DLD1 (cell line): ENCODE data around the gene CDK2AP2.
"Not testable (repeated sequence)": the region's sequence is repeated elsewhere in the genome, so short reads cannot be mapped to it uniquely, and the experiment has no call there.

Experiments used
- in situ Hi-C: cut with HindIII; loops from 2 replicates; pipeline ENCODE4 v1.10.0; 2017; ENCODE audit warnings: low sequenced_read_pairs

CDK2AP2 gene

GRCh38 chr11:67491276-67492068, 16.5 kb downstream of the CDK2AP2 start:
- in situ Hi-C loops: no loop called here

- in situ Hi-C loops: no loop called here
These were observed 17.3 kb downstream of the CDK2AP2 start for GRCh38 chr11:67490727-67491065.

DNA sequence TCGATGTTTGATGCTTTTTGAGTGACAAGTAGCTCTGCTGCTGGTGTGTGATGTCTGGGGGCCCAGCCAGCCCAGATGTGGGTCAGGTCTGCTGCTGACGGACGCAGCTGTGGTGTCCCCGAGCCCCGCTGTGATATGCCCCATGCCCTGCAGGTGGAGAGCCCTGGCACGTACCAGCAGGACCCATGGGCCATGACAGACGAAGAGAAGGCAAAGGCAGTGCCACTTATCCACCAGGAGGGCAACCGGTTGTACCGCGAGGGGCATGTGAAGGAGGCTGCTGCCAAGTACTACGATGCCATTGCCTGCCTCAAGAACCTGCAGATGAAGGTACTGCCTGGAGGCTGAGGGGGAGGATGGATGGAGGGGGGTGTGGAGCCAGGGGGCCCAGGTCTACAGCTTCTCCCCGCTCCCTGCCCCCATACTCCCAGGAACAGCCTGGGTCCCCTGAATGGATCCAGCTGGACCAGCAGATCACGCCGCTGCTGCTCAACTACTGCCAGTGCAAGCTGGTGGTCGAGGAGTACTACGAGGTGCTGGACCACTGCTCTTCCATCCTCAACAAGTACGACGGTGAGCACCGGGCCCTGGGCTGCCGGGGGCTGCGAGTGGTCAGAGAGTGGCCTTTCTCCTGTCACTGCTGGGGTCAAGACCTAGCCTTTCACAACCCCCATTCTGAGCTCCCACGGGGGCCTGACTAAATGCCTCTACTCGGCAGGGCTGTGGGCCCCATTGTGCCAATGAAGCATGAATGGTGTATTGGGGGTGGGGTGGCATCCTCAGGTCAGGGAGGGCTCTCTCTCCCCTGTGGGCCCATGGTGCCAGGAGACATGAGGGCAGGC, 17.9 kb downstream of the CDK2AP2 start:
- in situ Hi-C loops: no loop called here

GRCh38 chr11:67489203-67489884, 18.6 kb downstream of the CDK2AP2 start:
- in situ Hi-C loops: no loop called here

- in situ Hi-C loops: no loop called here
These were observed 21.3 kb downstream of the CDK2AP2 start for GRCh38 chr11:67486481-67487195.

GRCh38 chr11:67485873-67486361, 22.0 kb downstream of the CDK2AP2 start:
- in situ Hi-C loops: not testable (repeated sequence)

DNA sequence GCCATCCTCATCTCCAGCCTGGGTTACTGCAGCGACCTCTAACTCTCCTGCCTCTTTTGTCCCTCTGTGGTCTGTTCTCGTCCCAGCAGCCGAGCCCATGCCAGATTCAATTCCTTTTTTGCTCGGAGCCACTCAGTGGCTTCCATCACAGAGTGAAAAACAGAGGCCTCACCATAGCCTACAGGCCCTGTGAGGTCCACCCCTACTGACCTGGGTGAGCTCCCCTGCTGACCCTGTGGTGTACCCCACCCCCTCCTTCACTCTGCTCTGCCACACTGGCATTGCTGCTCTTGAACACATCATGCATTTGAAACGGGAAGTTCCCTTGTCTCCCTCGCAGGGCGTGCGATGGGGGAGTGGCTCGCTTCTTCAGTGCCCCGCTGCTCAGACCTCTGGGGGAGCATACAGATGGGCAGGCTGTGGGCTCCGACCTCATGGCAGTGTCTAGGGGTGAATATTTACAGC, 23.1 kb downstream of the CDK2AP2 start:
- in situ Hi-C loops: no loop called here

GRCh38 chr11:67483831-67484665, 23.9 kb downstream of the CDK2AP2 start:
- in situ Hi-C loops: no loop called here

DNA sequence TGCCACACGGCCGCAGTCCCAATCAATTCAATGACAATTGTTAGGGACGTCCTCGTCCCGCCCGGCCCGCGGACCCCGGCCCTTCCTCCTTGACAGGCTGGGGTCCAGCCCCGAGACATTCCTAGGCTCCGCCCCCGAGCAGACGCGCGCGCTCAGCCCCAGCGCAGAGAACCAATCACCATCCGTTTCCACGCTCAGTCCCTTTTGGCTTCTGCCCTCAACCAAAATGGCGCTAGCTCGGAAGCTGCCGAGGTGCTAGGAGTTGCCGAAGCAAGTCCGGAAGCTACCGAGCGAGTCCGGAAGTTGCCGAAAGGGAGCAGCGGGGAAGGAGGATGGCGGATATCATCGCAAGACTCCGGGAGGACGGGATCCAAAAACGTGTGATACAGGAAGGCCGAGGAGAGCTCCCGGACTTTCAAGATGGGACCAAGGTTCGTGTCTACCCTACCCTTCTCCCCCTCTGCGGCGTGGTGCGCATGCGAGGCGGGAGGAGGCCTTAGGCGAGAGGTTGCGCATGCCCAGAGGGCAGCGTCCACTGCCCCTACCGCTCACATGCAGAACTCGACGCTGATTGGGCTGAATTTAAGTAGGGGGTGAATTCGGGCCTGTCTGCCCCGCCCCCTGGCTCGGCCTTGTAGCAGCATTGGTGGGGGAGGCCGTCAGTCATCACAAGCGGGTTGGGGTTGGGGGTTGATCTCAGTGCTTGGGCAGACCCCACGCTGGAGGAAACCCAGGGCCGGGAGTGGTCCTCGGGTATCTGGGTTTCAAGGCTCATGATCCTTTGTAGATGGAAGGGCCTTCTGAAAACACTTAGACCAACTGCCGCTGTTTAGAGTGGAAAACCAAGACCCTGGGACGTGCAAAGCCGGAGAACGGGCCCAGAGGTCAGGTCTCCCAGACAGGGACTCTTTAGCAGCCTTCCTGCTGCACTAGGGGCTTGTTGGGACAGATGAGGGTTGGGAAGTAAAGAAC, 24.8 kb downstream of the CDK2AP2 start, which contains the start of gene AIP:
Gene AIP, plus strand, starts transcription at position 200 of the 972 bp plus-strand sequence. Its CDS starts 133 bp downstream, at position 333.
- in situ Hi-C loops: no loop called here

DNA sequence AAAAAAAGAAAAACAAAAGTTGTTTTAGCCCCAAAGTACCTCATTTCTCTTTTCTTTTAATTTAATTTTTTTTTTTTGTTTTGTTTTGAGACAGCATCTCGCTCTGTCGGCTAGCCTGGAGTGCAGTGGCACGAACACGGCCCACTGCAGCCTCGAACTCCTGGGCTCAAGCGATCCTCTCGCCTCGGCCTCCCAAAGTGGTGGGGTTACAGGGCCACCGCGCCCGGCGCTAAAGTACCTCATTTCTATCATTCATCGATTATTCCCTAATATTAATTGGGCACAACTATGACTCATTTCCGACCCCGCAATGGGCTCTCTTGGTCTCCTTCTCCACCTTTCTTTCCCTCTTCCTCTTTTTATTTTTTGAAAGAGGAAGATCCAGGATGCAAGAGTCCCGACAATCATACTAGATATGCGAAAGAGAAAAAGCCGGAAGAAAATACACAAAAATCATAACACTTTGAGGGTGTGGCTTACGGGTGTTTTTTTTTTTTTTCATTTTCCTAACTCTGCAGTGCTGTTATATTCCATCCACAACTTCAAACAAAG, 25.6 kb downstream of the CDK2AP2 start:
- in situ Hi-C loops: no loop called here

GRCh38 chr11:67477344-67478050, 30.5 kb downstream of the CDK2AP2 start:
- in situ Hi-C loops: not testable (repeated sequence)

DNA sequence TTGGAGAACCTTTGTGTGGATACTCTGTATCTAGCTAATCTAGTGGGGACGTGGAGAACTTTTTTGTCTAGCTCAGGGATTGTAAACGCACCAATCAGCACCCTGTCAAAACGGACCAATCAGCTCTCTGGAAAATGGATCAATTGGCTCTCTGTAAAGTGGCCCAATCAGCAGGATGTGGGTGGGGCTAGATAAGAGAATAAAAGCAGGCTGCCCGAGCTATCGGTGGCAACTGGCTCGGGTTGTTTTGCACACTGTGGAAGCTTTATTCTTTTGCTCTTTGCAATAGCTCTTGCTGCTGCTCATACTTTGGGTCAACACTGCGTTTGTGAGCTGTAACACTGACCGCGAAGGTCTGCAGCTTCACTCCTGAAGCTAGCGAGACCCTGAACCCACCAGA, 31.3 kb downstream of the CDK2AP2 start:
- in situ Hi-C loops: not testable (repeated sequence)

GRCh38 chr11:67472882-67473281, 35.1 kb downstream of the CDK2AP2 start:
- in situ Hi-C loops: no loop called here

DNA sequence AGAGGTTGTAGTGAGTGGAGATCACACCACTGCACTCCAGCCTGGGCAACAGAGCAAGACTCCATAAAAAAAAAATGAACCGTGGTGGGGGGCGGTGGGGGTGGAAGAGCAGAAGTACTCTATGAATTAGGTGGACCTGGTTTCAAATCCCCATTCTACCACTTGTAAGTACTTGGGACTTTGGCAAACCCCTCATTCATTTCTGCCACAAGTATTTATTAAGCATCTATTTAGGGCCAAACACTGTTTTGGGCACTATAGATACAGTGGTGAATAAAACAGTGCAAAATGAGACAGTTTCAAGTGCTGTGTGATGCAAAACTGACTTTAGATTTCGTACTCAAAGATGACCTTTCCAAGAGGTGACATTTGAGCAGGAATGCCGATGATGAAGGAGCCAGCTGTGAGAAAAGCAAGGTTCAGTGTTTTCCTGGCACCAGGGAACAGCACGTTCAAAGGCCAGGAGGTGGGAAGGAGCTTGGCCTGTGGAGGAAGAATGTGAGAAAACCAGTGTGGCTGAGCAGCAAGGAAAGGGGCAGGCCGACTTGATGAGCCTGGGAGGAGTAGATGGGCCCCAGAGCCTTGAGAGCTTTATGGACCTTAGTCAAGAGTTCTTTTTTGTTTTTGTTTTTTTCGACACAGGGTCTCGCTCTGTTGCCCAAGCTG, 37.5 kb downstream of the CDK2AP2 start:
- in situ Hi-C loops: no loop called here

- in situ Hi-C loops: no loop called here
These were observed 38.5 kb downstream of the CDK2AP2 start for GRCh38 chr11:67469508-67469811.

DNA sequence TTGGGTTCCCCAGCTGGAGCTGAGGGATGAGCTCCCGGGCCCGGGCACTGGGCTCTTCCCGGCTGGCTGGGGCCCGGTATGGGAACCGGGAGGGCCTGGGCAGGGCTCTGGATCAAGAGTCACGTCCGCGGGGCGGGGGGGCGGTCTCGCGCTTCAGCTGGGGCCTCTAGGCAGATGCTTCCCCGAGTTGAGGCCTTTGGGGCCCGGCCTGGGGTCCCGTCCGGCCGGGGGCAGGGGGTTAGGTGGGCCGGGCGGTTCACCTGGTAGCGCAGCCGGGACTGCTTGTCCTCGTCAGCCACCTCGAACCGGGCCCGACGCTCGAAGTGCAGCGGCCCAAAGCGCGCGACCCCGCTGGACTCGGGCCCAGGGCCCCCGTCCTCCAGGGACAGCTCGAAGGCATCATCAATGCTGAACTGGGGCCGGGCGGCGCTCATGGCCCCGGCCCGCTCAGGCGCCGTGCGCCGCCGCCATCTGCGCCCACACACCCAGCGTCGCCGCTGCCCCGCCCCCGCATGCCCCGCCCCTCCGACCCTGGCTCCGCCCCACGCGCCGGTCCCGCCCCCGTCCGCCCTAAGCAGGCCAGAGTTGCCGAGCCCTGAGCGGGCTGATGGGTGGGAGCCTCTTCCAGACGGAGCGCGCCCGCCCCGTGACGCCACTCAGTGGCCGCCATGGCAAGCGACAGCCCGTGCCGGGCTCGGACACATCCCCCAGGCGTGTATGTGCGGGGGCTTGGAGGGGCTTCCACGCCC, 39.0 kb downstream of the CDK2AP2 start, which contains the start of gene TMEM134:
Gene TMEM134, minus strand, starts transcription at position 493 of the 749 bp plus-strand sequence. Its CDS starts 59 bp downstream, at position 434.
- in situ Hi-C loops: no loop called here

- in situ Hi-C loops: no loop called here
These were observed 39.6 kb downstream of the CDK2AP2 start for GRCh38 chr11:67468456-67468758.
